HG02642 (cell line): ENCODE measurements around the gene CAMTA2.
"Not testable (repeated sequence)": the region's sequence is repeated elsewhere in the genome, so short reads cannot be mapped to it uniquely, and the experiment has no call there.

Experiments used
- ATAC-seq: cut with Tn5 transposase; IDR thresholded peaks from one replicate; pipeline ENCODE4 v1.9.1; 2021; ENCODE audit warnings: mild to moderate bottlenecking; ENCODE audit not compliant: unreplicated experiment, poor library complexity

CAMTA2 gene

GRCh38 chr17:4935650-4936049 lies 51.8 kb downstream of the CAMTA2 start:
- no peak for ATAC-seq

GRCh38 chr17:4934173-4934979 lies 53.1 kb downstream of the CAMTA2 start:
- ATAC-seq: peak; percentile 40

DNA sequence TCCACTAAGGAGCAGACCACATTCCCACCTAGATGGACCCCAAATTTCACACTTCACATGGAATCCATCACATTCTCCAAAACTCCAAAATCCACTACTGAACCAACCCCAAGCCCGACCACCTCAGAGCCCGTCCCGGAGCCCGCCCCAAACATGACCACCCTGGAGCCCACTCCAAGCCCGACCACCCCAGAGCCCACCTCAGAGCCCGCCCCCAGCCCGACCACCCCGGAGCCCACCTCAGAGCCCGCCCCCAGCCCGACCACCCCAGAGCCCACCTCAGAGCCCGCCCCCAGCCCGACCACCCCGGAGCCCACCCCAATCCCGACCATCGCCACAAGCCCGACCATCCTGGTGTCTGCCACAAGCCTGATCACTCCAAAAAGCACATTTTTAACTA lies 53.8 kb downstream of the CAMTA2 start:
- ATAC-seq: no peak

- ATAC-seq: no peak
These were observed 54.7 kb downstream of the CAMTA2 start for GRCh38 chr17:4932756-4933155.

GRCh38 chr17:4931963-4932362 lies 55.5 kb downstream of the CAMTA2 start, which contains the start of gene GP1BA:
Gene GP1BA, plus strand, starts transcription at chr17:4932277. Its CDS starts 328 bp downstream, at chr17:4932605.
- no peak for ATAC-seq

- no peak for ATAC-seq
These were observed 58.6 kb downstream of the CAMTA2 start for GRCh38 chr17:4928881-4929280.

DNA sequence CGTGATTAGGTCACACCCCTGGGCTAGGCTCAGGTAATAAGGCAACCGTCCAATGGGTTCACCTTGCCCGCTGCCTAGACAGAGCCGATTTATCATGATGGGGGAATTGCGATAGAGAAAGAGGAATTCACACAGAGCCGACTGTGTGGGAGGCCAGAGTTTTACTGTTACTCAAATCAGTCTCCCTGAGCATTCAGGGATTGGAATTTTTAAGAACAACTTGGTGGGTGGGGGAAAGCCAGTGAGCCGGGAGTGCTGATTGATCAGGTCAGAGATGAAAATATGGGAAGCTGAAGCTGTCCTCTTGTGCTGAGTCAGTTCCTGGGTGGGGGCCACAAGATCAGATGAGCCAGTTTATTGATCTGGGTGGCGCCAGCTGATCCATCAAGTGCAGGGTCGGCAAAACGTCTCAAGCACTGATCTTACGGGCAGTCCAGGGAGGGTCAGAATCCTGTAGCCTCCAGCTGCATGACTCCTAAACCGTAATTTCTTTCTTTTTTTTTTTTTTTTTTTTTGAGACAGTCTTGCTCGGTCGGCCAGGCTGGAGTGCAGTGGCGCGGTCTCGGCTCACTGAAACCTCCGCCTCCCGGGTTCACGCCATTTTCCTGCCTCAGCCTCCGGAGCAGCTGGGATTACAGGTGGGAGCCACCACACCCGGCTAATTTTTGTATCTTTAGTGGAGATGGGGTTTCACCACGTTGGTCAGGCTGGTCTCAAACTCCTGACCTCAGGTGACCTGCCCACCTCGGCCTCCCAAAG lies 60.7 kb downstream of the CAMTA2 start:
- not testable (repeated sequence) for ATAC-seq

- ATAC-seq: no peak
These were observed 66.2 kb downstream of the CAMTA2 start for GRCh38 chr17:4921320-4921719.

DNA sequence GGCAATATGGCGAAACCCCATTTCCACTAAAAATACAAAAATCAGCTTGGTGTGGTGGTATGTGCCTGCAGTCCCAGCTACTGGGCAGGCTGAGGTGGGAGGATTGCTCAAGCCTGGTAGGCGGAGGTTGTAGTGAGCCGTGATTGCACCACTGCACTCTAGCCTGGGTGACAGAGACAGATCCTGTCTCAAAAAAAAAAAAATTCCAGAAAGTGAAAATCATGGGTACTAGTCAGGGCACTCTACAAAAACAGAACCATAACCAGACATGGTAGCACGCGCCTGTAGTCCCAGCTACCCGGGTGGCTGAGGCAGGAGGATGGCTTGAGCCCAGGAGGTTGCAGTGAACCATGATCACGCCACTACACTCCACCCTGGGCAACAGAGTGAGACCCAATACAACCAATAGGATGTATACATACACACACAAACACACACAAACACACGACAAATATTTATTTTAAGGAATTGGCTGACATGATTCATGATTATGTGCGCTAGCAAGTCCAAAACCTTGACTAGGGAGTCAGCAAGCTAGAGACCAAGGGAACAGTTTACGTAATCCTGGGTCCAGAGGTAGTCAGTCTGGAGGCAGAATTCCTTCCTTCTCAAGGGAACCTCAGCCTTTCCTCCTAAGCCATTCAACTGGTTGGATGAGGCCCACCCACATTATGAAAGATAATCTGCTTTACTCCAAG lies 67.0 kb downstream of the CAMTA2 start:
- no peak for ATAC-seq

DNA sequence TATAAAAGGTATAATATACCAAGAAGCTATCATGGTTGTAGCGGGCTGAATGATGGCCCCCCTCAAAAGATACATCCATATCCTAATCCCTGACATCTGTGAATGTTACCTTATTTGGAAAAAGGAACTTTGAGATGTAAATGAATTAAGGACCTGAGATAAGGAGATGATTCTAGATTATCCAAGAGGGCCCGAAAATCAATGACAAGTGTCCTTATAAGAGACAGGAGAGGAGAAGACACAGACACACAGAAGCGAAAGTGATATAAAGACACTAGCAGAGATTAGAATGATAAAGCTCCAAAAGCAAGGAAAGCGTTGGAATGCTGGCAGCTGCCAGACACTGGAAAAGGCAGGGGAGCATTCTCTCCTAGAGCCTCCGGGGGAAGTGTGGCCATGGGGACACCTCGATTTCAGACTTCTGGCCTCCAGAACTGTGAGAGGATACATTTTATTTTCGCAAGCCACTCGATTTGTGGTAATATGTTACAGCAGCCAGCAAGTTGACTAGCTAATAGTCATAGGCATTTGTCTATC lies 67.9 kb downstream of the CAMTA2 start:
- ATAC-seq: no peak
